GM23248 (cell line): ENCODE data around the gene SLC25A48.

Experiments
- EZH2 ChIP-seq: fragments of 200-600 bp; sonication (generic); IDR thresholded peaks from 2 replicates; pipeline ENCODE4 v1.6.1; 2018; ENCODE audit warnings: antibody characterized with exemption, mild to moderate bottlenecking; ENCODE audit not compliant: insufficient read depth, poor library complexity, severe bottlenecking
- EZH2phosphoT487 ChIP-seq: fragments of 200-600 bp; sonication (generic); IDR thresholded peaks from 2 replicates; pipeline ENCODE4 v1.6.1; 2018; ENCODE audit warnings: antibody characterized with exemption, moderate library complexity, mild to moderate bottlenecking, low read depth; ENCODE audit not compliant: insufficient read depth

GRCh38 chr5:135891791-135892190 is 57.3 kb downstream of the SLC25A48 start:
- TF ChIP-seq EZH2phosphoT487, result no peak
- TF ChIP-seq EZH2, result no peak
